RPMI7951 (cell line): ENCODE measurements around the gene HSD17B13. TPM values are rescaled to one million over a fixed set of nuclear protein-coding genes. Genes with fewer than 3 reads are reported as not detected.

Experiments used
- DNase-seq: peaks from one replicate; pipeline ENCODE4 v3.0.0-alpha.2; 2012; ENCODE audit warnings: low read depth
- total RNA-seq: library from RNA; depleted of rRNA; stranded (reverse); fragments of >200 nt; shearing (Covaris generic); gene quantifications from 2 replicates; pipeline ENCODE4 v1.2.3, GENCODE V29; 2014; rRNA removed

The HSD17B13 gene
- total RNA-seq, 1 experiment from 2014 or later: not detected

DNA sequence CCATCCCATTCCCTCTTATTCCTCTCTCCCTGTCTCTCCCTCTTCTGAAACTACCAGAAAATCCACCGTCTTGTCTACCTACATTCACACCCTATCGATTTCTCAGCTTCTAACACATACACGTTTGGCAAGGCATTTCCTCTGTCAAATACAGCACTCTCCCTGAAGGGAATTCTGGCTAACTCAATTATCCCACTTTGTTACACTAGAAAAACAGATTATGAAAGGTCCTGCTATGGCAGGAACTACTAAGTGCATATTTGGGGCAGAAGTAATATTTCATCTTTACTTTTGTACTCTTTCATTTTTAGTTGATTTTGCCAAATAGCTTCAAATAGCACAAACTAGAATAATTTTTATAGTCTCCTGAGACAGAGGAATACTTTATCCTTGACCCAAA is 55.7 kb downstream of the HSD17B13 start:
- no peak for DNase-seq

DNA sequence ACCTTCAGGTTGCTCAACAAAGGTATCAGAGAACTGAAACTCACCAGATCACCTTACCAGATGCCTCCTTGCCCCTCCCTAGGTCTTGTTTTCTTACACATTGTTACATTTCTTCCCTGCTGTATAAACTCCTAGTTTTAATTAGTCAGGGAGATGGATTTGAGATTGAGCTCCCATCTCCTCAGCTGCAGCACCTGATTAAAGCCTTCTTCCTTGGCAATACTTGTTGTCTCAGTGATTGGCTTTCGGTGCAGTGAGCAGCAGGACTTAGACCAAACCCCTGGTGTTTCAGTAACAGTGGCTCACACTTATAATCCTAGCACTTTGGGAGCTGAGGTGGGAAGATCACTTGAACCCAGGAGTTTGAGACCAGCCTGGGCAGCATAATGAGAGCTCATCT is 59.8 kb downstream of the HSD17B13 start:
- DNase-seq: no peak

DNA sequence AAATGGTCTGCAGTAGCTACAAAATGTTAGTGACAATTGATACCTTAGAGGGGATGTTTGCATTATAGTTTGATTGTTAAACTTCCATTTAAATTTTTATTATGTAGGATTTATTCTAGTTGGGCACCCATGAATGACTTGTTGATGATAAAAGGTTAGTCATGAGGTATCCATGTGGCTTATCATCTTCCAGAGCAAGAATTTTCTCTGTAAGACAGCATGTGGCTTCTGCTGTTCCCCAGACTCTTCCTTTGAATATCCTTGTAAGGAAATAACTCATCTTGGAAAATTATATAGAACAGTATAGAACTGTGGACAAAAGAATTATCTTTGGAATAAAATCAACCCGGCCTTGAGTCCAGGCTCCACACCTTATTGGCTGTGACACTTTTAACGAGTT is 62.2 kb downstream of the HSD17B13 start:
- no peak for DNase-seq

DNA sequence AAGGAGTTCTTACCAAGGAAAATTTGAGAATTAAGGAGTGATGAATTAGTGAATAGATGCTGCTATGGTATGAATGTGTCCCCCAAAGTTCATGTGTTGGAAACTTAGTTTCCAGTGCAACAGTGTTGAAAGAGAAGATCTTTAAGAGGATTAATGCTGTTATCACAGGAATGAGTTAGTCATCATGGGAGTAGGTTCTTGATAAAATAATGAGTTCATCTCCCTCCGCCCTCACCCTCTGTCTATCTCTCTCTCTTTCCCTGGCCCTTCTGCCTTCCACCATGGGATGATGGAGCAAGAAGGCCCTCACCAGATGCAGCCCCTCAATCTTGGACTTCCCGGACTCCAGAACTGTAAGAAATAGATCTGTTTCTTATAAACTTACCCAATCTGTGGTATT is 64.0 kb downstream of the HSD17B13 start:
- no peak for DNase-seq

DNA sequence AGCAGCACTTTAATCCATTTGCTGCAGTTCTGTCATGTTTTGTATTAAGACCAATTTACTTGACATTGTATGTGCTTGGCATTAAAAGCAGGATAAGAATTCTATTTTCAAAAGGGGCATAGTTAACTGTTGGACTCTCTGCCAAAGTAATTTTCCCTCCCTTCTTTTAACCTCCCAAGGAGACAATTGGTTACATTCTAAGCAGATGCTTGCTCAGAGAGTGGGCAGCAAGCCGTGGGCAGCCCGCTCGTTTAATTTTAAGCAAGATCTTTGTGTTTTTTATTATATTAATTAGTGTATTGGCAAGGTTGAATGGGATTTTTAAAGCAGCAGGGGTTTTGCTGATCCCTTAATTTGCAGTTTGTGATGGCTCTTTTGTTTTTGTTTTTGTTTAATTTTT is 65.2 kb downstream of the HSD17B13 start:
- no peak for DNase-seq

DNA sequence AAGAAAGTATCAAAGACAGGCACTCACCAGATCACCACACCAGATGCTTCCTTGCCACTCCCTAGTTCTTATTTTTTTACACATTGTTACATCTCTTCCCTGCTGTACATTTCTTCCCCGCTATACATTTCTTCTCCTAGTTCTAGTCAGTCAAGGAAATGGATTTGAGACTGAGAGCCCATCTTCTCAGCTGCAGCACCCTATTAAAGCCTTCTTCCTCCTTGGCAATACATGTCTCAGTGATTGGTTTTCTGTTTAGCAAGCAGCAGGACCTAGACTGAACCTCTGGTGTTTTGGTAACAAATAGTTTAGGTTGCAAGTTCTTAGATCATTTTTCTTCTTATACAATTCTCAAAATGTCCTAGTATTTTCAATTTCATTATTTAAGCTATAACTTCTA is 66.9 kb downstream of the HSD17B13 start:
- DNase-seq: no peak

Other genes with a start within 250 kb of the HSD17B13 start
- gene KLHL8, start 102.3 kb downstream of the HSD17B13 start, total RNA-seq: 5.9 and 6.2 TPM in 2 replicates
- gene HSD17B11, start 68.3 kb upstream of the HSD17B13 start, total RNA-seq: 96.4 and 120 TPM in 2 replicates
- gene NUDT9, start 99.7 kb upstream of the HSD17B13 start, total RNA-seq: 6.2 and 10.3 TPM in 2 replicates
- gene SPARCL1, start 206.5 kb upstream of the HSD17B13 start, total RNA-seq: 0.12 and 0.39 TPM in 2 replicates